Esophagus squamous epithelium (tissue), 4 donors: Measurements from ENCODE around the gene ITIH4.

ENCODE experiments used
- CTCF ChIP-seq, 6 experiments: fragments of 450-650 bp in 4 of 6; fragments of 200-600 bp in 2 of 6; sonication (generic) in 2 of 6; IDR thresholded peaks; one replicate each; pipeline ENCODE4 v1.5.1; 2016 to 2019; ENCODE audit warnings: antibody characterized with exemption in 6 of 6, mild to moderate bottlenecking in 4 of 6, moderate library complexity in 4 of 6
- POLR2A ChIP-seq, 4 donors: fragments of 450-650 bp; IDR thresholded peaks; one replicate each; pipeline ENCODE4 v1.6.1; 2017; ENCODE audit warnings: antibody characterized with exemption in 4 of 4, mild to moderate bottlenecking in 4 of 4, moderate library complexity in 3 of 4

GRCh38 chr3:52777127-52777958, 53.1 kb downstream of the ITIH4 start, which contains the start of gene ITIH1:
- no peak for TF ChIP-seq POLR2A (IDR thresholded peaks at IDR 0.05)
- no peak for TF ChIP-seq CTCF (IDR thresholded peaks at IDR 0.05)
